ENCODE measurements around the gene TMEM198.
A peak's percentile ranks its signal among the peaks of the same experiment; 100 is the strongest.

The TMEM198 gene

DNA sequence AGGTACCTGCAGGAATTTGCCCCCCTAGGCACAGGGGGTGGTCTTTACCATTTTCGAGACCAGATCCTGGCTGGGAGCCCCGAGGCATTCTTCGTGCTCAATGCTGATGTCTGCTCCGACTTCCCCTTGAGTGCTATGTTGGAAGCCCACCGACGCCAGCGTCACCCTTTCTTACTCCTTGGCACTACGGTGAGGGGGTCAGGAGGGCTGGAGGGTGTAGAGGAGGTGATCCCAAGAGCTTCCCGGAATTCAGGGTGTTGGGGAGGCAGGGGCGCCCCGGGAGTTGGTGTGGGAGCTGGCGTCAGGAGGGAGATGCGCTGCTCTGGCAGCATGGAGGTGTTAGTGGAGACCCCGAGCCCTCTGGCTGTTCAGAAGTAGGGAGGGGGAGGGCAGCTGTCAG, 42.0 kb upstream of the TMEM198 start:
- TF ChIP-seq, protein P1, sequence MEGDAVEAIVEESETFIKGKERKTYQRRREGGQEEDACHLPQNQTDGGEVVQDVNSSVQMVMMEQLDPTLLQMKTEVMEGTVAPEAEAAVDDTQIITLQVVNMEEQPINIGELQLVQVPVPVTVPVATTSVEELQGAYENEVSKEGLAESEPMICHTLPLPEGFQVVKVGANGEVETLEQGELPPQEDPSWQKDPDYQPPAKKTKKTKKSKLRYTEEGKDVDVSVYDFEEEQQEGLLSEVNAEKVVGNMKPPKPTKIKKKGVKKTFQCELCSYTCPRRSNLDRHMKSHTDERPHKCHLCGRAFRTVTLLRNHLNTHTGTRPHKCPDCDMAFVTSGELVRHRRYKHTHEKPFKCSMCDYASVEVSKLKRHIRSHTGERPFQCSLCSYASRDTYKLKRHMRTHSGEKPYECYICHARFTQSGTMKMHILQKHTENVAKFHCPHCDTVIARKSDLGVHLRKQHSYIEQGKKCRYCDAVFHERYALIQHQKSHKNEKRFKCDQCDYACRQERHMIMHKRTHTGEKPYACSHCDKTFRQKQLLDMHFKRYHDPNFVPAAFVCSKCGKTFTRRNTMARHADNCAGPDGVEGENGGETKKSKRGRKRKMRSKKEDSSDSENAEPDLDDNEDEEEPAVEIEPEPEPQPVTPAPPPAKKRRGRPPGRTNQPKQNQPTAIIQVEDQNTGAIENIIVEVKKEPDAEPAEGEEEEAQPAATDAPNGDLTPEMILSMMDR (IDR thresholded peaks at IDR 0.05; ENCODE audit: low read depth, low read length) = no peak
- Histone ChIP-seq H3K27me3 (ENCODE audit: insufficient read depth, low read depth, severe bottlenecking) (no peaks in the 10 kb centered on the region), H3K27ac (peak overlapping the region; percentile 30), H3K36me3 (peaks cover 14% of the 10 kb centered on the region), H3K9me3 (ENCODE audit: severe bottlenecking) (no peaks in the 10 kb centered on the region), H3K4me3 (ENCODE audit: low read depth, low read length) (no peak overlapping the region)
- no peak for DNase-seq

- DNase-seq = no peak
- no peaks in the 10 kb centered on the region for H3K9me3 ChIP-seq (ENCODE audit: severe bottlenecking)
- H3K4me3 ChIP-seq (ENCODE audit: low read depth, low read length) = no peak overlapping the region
- peaks cover 14% of the 10 kb centered on the region for H3K36me3 ChIP-seq
- peak overlapping the region; percentile 30 for H3K27ac ChIP-seq
- H3K27me3 ChIP-seq (ENCODE audit: insufficient read depth, low read depth, severe bottlenecking) = no peaks in the 10 kb centered on the region
- TF ChIP-seq, protein P1 (IDR thresholded peaks at IDR 0.05; ENCODE audit: low read depth, low read length) = no peak
These were observed 41.2 kb upstream of the TMEM198 start for GRCh38 chr2:219502618-219503017.

DNA sequence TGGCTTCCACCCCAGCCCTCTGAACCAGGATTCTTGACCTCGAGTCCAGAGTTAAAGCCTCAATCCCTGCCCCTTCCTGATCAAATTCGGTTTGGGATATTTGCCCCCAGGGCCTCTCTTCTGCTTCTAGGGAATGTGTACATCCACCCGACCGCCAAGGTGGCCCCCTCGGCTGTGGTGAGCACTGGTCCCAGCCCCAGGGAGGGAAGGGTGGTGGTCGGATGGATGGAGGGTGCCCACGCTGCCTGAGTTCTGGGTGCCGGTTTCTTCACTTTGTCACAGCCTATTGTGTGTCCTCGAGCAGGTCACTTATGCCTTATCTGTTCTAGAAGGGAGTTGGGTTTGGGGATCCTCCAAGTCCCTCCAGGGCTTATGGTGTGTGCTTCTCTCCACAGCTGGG, 38.2 kb upstream of the TMEM198 start:
- DNase-seq = no peak
- TF ChIP-seq, protein P1 (IDR thresholded peaks at IDR 0.05; ENCODE audit: low read depth, low read length) = no peak
- Histone ChIP-seq H3K4me3 (ENCODE audit: low read depth, low read length) (no peak overlapping the region), H3K36me3 (peaks cover 14% of the 10 kb centered on the region), H3K27ac (no peak overlapping the region; the same call in 1 of the 2 replicates), H3K27me3 (ENCODE audit: insufficient read depth, low read depth, severe bottlenecking) (no peaks in the 10 kb centered on the region), H3K9me3 (ENCODE audit: severe bottlenecking) (no peaks in the 10 kb centered on the region)

- H3K9me3 ChIP-seq (ENCODE audit: severe bottlenecking) = no peaks in the 10 kb centered on the region
- no peak overlapping the region for H3K4me3 ChIP-seq (ENCODE audit: low read depth, low read length)
- TF ChIP-seq, protein P1 (IDR thresholded peaks at IDR 0.05; ENCODE audit: low read depth, low read length) = no peak
- DNase-seq = peak; percentile 38
- H3K27ac ChIP-seq = peak overlapping the region; percentile 90
- peaks cover 14% of the 10 kb centered on the region for H3K36me3 ChIP-seq
- H3K27me3 ChIP-seq (ENCODE audit: insufficient read depth, low read depth, severe bottlenecking) = no peaks in the 10 kb centered on the region
These were observed 37.6 kb upstream of the TMEM198 start for GRCh38 chr2:219506153-219506801.

DNA sequence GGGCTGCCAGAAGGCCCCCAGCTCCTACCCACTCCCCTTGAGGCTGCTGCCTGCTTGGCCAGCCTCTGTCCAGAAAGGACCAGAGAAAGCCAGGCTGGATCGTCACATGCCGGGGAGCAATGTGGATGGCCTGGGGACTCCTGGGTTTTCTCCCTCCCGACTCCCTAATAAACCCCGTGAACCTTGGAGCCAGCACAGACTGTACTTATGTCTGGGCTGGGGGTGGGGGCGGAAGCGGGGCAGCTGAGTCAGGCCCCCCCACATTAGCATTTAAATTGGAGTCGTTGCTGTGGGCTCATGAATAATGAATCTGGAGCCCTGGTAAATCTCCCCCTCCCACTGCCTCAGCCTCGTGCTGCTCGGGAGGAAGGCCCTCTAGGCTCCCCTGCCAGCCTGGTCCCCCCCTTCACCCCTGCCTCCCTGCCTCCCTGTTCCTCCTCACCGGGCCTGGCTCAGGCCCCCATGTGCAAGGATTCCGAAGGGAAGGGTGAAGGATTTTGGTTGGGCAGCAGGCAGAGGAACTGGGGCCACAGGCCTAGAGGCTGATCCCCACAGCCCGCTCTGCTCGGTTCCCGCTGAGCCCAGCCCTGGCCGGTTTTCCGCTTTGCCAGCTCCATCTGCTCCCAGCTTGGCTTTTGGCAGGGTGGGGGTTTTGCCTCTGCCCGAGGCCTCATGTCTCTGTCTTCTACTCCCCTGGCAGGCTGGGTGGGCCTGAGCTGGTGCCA, 36.9 kb upstream of the TMEM198 start:
- DNase-seq = peak; percentile 85
- Histone ChIP-seq H3K36me3 (peaks cover 14% of the 10 kb centered on the region), H3K27me3 (ENCODE audit: insufficient read depth, low read depth, severe bottlenecking) (no peaks in the 10 kb centered on the region), H3K4me3 (ENCODE audit: low read depth, low read length) (no peak overlapping the region), H3K27ac (peak overlapping the region; percentile 90), H3K9me3 (ENCODE audit: severe bottlenecking) (no peaks in the 10 kb centered on the region)
- TF ChIP-seq, protein P1 (IDR thresholded peaks at IDR 0.05; ENCODE audit: low read depth, low read length) = no peak
